Esophagus mucosa (tissue), 1 donor: Measurements from ENCODE around the gene BCL6. TPM values are rescaled to one million over a fixed set of nuclear protein-coding genes. Genes with fewer than 3 reads are reported as not detected.

Experiments
- ATAC-seq: fragments of 200-7000 bp; cut with Tn5 transposase; one replicate; pipeline ENCODE4 v1.9.1; 2020
- total RNA-seq: library from RNA; stranded (reverse); gene quantifications from one replicate; pipeline ENCODE4 v1.2.4, GENCODE V29; 2023
- donor health status: DM: yes; HTN: yes; CAD: no.

Gene BCL6
- total RNA-seq, 1 donor from 2014 or later = 40.1 TPM

DNA sequence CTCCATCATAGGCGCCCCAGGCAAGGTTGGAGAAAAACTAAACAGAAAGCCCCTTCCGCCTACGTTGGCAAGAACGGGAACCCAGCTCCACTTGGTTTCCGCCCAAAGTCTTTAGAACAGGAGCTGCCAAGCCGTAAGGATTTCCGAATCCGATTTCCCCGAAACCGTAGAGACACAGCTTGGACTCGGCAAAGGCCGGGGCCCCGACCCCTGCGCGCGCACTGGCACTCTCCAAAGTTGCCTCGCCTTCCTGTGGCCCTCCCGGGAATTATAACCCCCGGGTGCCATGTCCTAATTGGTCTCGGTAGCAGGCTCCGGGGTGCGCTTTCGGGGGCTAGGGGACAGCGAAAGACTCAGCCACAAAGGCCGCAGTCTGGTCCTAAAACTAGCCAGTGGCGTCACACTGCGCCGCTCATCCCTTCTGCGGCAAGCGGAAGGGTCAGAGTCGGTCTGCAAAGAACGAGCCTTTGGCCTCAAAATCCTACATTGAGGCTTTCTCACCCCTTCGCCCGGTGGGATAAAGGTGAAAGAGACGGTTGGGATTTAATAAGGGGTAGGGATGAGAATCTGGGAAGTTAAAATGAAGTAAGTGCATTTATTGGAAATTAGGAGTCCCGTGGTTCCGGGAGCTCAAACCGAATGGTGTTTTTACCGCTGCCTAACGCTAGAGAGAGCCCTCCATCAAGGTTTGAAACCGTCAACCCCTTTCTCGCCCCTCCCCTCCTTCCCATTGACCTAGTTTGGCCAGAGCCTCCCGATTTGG, 6.8 kb downstream of the BCL6 start:
- ATAC-seq = peak; percentile 68

DNA sequence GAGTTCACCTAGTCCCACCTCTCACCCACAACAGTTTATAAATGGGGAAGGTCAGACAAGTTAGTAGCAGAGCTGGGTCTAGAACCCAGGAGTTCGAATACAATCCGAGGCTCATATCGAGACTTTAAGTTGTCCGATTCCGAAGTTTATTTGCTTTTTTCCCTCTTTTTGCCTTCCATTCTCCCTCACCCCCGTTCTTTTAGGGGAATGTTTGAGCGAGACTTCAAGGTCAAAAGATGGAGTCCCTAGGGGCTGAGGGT, 7.3 kb downstream of the BCL6 start:
- ATAC-seq = no peak

DNA sequence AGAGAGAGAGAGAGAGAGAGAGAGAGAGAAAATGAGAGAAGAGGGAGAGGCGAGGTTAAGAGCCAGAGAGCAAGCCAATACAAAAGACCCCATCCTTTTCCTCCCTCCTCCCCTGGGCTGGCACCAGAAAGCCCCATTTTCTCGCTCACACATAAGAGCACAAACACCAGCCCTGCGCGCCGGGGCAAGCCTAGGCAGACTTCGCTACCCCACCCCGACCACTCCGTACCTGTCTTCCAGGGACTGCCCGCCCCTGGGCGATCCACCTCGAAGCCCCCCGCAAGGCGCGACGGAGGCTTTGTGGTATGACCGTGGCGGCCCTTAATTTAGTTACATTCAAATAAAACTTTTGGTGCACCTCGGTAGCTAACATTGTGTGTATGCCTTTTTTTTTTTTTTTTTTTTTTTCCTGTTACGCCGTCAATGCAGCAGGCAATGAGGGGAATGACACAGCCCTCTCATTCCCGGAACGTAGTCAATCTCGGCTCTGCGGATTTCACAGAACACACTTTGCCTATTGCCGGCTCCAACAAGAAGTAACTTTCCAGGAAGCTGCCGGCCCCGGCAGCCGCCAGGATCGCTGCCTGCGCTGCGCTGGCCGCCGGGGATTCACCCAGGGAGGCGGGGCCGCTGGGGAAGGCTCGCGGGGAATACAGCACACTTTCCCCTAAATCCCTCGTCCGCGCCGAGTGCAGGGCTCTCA, 7.7 kb downstream of the BCL6 start:
- ATAC-seq = peak; percentile 43

DNA sequence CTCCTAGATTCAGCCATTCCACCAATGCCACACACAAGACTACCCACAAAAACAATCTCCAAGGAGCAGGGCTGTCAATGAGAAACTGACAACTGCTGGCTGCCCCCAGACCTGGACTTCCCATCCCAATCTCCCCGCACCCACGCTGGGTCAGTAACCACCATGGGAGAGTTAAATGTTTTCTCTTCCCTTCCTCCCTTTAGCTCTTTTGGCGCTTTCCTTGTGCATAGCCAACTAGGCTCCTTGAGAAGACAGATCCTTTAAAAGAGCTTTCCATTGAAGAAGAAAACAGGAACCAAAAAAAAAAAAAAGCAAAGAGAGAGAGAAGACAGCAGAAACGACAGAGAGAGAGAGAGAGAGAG, 8.3 kb downstream of the BCL6 start:
- no peak for ATAC-seq

DNA sequence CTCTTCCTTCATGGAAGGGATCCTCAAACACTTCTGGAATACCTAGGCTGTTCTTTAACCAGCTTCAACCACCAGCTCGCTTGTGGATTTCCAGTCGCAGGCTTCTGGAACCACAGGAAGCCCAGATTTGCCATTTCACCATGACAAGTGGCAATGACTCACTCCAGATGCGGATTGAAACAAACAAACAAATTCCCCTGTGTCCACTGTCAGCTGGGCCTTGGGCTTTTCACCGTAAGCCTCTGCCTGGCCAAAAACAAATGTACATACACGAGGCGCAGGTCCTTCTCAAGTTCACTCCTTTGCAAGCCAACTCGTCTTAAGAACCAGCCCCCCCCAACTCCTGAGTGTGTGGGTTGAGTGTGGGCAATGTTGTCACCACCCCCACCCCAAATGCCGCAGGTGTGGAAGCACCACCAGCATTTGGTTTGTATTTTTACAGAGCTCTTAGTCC, 8.8 kb downstream of the BCL6 start:
- ATAC-seq = no peak

DNA sequence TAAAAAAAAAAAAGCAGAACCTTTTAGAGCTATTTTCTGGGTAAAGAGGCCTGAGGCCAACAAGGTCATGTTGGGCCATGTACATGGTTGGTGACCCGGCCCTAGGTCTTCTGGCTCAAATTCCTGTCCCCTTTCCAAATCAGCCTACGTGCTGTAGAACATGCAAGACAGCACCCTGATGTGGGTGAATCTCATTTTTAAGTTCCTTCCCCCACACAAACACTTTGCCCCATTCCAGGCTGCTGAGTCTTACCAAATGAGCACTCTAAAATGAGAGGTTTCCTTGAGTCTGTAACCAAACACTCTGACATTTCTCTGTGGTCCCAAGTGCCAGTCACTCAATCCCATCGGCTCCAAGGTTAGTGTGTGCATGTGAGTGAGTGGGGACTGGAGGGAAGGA, 9.4 kb downstream of the BCL6 start:
- ATAC-seq = no peak

DNA sequence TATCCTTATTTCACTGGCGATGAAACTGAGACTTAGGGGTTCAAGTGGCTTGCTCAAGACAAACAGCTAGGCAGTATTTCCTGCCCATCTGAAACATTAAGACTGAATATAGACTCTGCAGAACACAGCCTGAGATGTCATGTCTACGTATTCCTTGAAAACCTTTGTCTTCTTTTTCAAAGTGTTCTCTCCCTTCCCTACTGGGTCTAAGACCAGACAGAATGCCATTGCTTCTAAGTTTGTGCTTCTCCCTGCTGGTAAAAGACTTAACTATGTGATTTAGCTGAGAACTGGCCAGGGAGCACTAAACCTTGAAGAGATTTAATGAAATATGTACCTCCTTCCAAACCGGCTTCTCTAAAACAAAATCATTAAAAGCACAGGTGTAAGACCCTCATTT, 9.9 kb downstream of the BCL6 start:
- no peak for ATAC-seq

DNA sequence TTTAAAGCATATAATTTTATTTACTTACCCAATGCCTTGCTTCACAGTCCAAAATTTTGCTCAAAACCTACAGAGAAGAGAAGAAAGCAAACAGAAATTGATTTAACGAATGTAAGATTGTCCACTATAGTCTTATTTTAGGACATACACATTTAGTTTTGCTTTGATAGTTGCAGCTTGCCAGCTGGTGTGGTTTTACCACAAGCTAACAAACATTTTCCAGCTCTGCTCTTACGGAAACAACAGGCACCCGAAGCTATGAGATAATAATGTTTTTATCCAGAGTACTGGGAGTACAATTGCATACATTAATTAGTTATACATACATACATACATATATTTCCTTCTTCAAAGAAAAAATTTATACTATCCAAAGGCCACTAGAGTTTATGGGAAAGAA, 10.4 kb downstream of the BCL6 start:
- no peak for ATAC-seq

DNA sequence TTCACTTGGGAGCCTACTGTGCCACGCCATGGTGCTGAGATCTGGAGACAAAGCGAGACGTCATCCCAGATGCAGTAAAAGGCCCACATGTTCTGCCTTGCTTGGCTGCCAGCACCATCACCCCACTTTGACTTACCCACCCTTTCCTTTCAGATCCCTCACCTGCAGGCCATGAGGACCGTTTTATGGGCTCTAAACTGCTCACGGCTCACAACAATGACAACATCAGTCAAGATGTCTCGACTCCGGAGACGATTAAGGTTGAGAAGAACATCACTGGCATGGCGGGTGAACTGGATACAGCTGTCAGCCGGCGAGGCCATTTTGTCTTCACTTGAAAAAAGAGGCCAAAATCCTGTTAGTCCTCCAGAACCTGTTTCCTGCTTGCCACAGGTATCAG, 11.9 kb downstream of the BCL6 start:
- no peak for ATAC-seq

DNA sequence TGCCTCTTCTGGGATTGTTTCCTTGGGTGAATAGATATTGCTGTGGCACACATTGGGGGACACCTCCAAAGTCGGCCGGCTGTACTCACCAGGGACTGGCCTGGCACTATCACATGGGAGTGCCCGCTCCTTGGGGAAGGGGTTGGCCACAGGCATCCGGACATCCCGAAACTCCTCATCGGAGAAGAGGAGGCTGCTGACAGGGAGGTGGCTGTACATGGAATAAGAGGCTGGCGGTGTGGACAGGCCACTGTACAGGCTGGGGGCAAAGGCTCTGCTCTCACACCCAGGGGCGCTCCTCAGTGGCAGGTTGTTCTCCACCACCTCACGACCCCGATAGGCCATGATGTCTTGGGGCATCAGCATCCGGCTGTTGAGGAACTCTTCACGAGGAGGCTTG, 15.7 kb downstream of the BCL6 start:
- no peak for ATAC-seq

DNA sequence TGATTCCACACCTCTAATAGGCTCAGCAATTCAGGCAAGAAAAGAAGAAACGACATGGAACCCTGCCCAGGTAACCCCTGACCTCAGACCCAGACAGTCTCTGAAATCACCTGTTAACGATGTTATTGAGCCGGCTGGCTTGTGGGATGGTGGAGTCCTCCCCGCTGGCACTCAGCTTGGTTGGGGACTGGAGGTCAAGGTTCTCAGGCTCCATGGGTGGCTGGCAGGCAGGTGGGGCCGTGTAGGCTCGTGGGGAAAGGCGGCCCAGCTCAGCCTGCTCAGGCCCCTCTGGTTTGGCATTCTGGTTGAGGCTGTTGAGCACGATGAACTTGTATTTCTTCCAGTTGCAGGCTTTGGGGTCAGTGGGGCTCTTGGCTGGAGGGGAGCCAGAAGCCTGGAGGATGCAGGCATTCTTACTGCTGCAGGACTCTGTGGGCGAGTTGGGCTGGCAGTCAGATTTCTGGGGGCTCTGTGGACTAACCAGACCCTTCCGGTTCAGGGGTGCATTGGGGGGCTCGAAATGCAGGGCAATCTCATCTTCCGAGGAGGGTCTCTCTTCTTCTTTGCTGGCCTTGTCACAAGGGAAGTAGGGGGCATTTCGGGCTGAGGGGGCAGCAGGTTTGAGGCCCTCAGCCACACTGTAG, 16.2 kb downstream of the BCL6 start:
- ATAC-seq = no peak

DNA sequence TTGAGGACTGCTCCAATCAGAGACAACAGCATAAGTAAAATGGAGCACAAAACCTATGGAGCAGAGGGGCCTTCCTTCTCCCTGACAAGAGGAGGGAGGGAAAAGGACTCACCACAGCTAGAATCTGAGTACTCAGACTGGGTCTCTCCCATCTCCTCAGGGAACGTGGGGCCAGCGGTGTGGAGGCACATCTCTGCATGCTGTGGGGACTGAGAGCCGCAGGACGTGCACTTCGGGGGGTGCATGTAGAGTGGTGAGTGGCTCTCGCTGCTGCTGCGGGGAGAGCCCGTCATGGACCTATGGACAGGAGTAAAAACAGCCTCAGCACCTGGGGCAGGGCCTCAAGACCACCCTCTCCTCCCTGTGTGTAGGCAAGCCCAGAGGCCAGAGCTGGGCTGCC, 17.0 kb downstream of the BCL6 start:
- no peak for ATAC-seq

DNA sequence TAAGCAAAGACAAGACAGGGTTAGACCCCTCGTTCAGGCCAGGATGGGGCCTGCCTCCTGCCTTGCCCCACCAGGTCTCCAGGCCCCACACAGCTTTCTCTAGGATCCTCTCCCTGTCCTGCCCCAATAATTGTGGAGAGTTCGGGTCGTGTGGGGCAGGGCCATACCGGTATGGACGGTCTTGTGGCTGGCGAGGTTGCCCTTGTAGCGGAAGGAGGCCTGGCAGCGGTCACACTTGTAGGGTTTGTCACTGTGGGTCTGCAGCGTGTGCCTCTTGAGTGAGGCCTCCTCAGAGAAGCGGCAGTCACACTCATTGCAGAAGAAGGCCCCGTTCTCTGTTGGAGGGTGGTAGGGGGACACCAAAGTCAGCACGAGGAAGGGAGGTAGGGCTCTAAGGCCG, 18.7 kb downstream of the BCL6 start:
- no peak for ATAC-seq

DNA sequence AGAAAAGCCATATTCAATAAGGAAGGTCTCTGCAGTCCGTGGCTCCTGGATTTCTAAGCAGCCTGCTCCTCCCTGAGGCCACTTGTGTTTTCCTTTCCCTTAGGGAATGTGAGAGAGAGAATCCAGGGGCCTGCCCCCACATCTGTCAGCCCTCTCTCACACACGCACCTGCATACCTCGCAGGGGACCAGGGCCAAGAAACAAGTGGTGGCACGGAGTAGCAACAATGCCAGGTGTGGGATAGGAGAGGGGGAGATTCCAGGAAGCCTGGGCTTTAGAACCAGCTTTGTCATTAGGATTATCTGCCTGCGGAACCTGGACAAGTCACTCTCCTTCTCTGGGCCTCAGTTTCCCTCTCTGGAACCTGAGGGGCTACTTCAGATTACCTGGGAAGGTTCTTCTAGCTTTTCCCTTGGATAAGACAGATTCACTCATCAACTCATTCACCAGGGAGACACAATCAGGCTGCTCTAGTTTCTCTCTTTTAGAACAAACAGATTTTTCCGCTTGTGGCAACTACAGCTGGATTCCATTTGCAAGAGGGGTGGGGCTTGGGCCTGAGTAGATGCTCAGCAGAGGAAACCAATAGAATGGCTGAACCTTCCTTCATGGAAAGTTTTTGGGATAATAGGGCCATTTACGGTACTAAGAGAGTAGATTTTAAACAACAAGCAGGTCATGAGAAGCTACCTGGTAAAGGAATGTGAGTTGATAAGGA, 19.5 kb downstream of the BCL6 start:
- peak; percentile 73 for ATAC-seq

DNA sequence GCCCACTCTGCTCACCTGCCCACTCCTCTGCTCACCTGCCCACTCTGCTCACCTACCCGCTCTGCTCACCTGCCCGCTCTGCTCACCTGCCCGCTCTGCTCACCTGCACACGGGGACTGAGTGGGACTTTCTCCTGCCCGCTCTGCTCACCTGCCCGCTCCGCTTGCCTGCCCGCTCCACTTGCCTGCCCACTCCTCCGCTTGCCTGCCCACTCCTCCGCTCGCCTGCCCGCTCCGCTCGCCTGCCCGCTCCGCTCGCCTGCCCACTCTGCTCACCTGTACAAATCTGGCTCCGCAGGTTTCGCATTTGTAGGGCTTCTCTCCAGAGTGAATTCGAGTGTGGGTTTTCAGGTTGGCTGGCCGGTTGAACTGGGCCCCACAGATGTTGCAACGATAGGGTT, 20.0 kb downstream of the BCL6 start:
- ATAC-seq = peak; percentile 55

DNA sequence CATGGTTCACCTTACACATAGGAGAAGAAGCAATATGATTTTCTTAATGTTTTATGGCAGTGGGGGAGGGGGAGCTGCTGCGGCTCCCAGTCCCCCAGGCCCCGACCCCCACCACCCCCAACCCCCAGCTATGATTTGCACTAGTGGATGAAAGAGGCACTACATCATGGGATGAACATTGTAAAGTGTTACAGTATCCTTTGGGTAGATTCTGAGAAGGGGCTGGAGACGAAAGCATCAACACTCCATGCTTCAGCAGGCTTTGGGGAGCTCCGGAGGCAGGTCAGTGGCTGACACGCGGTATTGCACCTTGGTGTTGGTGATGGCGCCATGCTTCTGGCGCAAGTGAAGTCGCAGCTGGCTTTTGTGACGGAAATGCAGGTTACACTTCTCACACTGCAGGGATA, 23.1 kb downstream of the BCL6 start:
- no peak for ATAC-seq

DNA sequence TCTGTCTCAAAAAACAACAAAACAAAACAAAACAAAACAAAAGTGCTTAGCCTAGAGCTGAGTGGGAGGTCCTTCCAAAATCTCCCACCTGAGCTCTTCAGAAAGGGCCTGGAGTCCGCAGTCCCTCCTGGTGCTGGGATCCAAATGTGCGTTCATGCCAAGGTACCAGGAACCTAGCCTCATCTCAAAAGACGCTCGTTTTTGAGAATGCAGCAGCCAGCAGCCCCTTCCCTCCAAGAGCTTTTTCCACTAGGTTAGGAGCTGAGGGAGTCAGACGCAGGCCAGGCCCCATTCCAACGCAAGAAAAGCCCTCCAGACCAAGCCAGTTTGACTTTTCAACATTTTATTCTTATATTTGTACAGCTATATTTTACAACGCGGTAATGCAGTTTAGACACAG, 24.2 kb downstream of the BCL6 start:
- ATAC-seq = no peak

DNA sequence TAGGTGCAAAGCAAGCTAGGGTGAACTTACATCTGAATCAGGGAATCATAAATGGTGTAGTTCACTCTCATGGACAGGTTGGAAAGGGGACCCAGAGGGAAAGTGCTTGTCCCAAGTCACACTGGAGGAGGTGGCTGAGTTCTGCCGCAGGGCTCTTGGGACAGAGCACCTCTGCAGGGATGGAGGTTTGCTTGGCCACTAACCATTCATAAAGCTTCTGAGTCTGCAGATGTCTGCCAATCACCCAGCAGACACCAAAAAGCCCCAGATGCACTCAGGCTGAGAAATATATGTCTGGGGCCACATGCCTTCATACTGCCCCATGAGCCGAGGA, 25.0 kb downstream of the BCL6 start:
- no peak for ATAC-seq

DNA sequence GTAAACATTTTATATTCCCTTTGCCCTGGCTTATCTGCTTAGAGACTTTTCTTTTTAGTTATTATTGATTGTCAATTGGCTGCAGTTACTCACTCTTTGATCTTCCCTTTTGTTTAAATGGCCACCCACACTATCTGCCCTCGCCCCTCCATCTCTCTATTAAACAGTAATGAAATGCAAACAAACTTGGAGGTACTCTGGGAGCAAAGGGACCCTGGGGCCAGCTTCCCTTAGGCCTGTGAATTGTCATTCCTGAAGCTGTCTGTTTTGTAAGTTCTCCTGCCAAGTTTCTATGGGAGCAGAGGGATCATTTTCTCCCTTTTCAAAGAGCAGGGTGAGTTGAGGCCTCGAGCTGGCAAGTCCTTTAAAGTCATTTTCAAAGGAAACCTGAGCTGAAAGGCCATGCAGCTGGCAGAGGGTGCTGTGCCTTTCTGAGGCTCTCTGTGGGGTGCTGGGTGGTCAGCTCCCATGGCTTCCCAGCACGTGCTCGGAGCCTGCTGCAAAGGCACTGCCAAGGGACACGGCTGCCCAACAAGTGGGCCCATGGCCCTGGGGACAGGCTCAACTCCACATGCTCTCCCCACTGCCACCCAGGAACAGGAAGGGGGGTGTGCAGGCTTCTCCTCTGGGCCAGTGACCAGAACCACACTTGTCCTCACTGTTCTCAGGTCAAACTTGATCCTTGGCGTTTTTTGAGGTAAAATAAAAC, 25.5 kb downstream of the BCL6 start:
- no peak for ATAC-seq

DNA sequence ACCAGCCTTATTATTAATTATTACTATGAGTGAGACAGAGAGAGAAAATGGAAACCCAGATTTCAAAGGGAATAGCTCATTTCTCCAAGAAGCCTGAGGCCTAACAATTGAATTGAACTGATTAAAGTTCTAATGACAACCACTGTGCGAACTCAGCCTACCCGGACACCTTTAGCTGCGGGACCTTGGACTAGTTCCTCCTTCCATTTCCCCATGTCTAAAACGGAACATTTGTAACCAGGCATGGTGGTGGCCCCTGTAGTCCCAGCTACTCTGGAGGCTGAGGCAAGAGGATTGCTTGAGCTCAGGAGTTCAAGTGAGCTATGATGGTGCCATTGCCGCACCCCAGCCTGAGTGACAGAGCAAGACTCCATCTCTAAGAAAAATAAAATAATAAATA, 26.5 kb downstream of the BCL6 start:
- ATAC-seq = no peak

DNA sequence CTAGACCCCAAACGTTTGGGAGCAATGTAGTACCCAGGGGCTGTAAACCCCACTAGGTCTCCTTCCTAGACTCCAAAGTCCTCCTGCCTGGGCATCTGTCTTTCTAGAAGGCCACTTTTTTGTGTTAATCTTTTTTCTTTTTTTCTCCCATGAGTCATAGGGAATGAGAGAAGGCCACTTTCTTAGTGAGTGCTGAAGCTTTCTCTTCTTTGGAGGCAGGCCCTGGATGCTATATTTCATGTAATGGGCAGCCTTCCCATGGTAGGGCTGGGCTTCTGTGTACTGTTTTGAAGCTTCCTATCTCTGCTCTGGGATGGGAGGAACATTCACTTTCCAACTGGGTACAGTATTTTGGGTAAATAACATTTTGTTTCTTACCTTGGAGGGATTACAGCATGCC, 27.7 kb downstream of the BCL6 start:
- ATAC-seq = no peak

DNA sequence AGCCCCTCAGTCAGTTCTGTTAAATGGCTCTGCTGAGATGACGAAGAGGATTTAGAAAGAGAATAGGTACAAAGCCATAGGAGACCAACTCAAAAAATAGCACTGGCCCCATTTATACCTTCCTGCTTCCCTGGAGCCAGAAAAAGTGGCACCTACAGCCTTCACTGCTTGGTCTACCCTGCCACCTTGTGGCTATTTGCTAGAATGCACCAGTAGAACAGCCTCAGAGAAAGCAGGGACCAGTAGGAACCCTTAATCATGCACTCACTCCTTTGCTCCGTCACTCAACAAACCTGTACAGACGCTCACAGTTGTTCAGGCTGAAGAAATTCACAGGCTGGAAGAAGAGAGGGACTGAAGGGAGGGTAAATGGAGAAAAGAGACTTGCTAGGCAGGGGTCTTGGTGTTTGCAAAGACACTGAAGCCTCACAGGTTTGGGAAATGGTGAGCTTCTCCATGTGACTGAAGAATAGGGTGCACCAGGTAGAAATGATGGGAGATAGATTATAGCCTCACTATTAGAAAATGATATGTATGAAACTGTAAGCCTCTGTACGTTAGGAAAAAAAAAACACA, 30.8 kb downstream of the BCL6 start:
- ATAC-seq = peak; percentile 96

DNA sequence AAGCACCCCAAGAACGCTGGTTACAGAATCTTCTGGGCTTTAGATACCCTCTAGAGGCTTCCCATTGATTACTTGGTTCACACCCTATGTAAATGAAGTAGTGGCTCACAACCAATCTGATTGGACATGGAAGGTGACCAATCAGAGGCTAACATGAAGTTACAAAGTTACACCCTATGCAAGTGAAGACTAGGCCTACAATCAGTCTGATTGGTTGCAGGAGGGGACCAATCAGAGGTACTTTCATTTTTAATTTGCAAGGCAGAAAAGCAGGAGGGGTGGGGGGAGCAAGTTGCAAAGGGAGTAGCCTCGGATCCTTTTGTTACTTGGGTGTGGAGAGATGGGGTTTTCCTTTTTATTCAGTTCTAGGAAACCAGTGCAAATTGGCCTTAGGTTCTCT, 31.8 kb downstream of the BCL6 start:
- peak; percentile 41 for ATAC-seq
